Fibroblast of gingiva (primary cell): ENCODE measurements around the gene TMEM120B.
"Not testable (repeated sequence)": the region's sequence is repeated elsewhere in the genome, so short reads cannot be mapped to it uniquely, and the experiment has no call there.

ENCODE experiments used
- DNase-seq: peaks from one replicate; pipeline ENCODE4 v3.0.0-alpha.2; 2011; ENCODE audit warnings: low read depth

TMEM120B gene

DNA sequence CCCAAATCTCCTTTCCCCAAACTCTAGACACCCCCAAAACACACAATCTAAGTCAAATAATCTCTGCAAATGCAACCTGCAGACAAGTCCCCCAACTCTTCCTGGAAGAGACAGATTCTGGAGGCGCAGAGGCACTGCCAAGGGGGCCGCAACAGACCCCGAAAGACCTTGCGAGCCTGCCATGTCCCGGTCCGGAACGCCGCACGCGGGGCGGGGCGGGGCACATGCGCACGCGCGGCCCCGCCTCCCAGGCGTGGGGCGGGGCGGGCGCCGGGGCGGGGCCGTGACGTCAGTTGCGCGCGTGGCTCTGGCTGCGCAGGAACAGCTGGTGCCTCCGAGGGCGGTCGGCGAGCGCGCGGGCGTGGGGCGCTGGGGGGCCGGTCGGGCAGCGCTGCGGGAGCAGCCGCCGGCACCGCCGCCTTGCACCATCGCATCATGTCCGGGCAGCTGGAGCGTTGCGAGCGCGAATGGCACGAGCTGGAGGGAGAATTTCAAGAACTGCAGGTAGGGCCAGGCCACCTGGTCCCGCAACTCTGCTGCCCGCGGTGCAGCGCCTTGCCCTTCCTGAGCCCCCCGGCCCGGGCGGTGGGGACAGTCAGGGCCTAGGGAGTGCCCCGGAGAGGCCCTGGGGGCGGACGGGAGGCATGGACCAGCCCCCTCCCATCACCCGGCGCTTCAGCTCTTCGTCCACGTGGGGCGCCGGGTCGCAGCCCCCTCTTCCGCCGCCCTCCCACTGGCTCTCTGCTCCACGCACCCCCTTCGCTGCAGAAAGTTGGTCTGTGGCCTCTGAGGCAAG is at the start of gene TMEM120B:
TMEM120B (plus strand) TSS at position 292 of the 796 bp plus-strand sequence; CDS start at position 436, 144 bp downstream.
- peak; percentile 61 for DNase-seq

DNA sequence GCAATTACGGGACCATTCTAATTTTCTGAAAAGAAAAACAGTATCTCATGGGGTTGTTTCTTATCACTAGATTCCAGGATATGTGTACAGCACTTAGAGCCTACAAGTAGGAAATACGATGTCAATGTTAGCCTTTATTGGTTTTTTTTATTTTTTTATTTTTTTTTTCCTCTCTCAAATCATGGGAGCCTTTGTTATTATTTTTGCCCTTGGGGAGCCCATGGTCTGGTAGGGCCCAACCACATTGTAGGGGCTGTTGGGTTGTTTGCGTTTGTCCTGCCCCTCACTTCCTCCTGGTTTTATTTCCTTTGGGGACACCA is 49.0 kb upstream of the TMEM120B start:
- DNase-seq = no peak

DNA sequence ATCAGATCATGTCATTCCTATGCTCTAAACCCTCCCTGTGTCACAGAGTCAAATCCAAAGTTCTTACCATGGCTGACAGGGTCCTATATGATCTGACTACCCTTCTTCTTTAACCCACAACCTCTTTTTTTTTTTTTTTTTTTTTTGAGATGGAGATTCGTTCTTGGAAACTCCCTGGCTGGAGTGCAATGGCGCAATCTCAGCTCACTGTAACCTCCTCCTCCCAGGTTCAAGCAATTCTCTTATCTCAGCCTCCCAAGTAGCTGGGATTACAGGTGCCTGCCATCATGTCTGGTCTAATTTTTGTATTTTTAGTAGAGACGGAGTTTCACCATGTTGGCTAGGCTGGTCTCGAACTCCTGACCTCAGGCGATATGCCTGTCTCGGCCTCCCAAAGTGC is 45.7 kb upstream of the TMEM120B start:
- DNase-seq = not testable (repeated sequence)

DNA sequence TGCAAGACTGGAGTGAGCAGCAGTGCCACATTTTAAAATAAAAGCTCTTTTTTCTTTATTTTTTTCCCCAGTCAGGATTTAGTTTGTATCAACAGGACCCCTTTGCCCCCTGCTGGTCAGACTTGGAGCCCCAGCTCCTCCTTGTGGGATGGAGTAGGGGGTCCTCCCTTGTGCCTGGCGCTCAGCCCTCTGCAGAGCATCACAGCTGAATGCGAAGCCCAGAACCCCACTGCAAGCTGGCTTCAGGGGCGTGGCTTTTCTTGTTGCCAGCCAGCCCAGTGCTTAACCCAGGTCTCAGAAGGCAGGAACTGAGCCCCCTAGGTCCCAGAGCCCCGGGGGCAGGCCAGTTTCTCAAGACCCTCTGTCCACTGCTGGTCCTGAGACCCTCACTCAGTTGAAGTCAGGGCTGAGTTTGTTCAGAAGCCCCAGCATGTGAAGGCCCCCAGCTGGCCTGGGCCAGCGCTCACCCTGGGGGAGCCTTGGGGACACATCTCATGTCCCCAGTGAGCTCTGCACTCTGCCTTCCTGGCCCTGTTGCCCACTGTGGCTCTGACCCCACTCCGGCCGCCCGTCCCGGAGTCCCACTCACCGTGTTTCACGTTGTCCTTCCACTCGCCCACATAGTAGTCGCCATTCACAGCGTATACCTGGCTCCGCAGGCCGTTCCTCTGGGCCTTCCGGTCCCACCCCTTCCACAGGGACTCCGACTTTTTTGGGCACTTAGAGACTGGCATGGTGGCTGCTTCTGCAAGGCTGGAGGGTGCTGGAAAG is 43.6 kb upstream of the TMEM120B start:
- no peak for DNase-seq

DNA sequence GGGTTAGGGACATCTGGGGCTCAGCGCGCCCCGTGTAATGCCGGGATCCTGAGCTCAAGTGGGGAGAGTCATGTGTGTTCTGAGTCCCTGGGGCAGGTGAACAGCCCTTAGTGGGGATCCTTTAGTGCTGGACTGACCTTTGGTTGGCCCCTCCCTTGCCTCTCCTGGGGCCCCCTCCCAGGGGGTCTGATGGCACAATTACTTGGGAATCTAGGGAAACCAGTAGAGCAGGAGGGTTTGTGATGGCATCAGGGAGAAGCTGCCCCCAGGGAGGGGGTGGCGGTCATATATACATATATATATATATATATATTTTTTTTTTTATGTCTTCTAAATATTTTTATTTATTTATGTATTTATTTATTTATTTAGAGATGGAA is 43.0 kb upstream of the TMEM120B start, which contains the start of gene MORN3:
MORN3 (minus strand) TSS at position 134 of the 380 bp plus-strand sequence. CDS start 171 bp downstream, outside the sequence.
- no peak for DNase-seq

DNA sequence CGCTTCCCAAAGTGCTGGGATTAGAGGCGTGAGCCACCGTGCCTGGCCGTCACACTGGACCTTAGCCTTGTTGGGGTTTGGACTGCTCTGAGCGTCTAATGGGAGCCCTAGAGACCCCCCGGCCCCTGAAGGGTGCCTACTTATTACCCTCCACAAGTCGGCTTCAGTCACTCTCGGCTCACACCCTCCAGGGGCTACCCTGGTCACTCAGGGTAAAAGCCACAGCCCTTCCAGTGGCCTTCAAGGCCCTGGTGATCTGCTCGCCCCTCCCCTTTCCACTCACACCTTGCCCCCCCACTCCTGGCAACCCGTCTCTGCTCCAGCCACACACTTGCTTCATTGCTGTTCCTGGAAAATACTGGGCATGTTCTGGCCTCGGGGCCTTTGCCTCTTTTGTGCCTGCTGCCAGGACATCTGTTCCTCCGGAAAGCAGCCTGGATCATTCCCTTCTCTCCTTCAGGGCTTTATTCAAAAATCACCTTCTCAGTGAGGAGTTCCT is 39.5 kb upstream of the TMEM120B start:
- DNase-seq = peak; percentile 21

DNA sequence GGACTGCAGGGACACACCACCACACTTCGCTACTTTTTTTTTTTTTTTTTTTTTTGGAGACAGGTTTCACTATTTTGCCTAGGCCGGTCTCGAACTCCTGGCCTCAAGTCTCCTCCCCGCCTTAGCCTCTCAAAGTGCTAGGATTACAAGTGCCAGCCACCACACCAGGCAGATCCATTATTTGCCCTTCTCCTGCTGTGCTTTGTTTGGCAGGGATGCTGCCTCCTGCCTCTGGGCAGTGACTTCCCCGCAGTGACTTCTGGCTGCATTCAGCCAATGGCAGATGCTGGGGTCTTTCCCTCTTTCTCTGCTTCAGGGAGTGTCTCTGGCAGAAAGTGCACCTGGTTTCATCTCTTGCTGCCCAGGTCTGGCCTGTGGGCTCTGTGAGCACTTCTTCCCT is 36.4 kb upstream of the TMEM120B start:
- no peak for DNase-seq

DNA sequence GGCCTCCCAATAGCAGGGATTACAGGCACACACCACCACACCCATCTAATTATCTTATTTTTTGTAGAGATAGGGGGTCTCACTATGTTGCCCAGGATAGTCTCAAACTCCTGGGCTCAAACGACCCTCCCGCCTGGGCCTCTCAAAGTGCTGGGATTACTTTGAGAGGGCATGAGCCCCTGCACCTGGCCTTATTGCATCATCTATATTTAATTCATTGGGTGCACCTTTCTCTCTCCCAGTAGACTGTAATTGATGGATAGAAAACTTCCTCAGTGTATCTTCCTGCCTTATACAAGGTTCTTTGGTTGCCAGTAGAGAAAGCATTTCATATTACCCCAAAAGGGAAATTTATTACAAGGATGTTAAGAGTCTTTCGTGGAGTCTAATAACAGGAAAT is 34.2 kb upstream of the TMEM120B start:
- DNase-seq = no peak

DNA sequence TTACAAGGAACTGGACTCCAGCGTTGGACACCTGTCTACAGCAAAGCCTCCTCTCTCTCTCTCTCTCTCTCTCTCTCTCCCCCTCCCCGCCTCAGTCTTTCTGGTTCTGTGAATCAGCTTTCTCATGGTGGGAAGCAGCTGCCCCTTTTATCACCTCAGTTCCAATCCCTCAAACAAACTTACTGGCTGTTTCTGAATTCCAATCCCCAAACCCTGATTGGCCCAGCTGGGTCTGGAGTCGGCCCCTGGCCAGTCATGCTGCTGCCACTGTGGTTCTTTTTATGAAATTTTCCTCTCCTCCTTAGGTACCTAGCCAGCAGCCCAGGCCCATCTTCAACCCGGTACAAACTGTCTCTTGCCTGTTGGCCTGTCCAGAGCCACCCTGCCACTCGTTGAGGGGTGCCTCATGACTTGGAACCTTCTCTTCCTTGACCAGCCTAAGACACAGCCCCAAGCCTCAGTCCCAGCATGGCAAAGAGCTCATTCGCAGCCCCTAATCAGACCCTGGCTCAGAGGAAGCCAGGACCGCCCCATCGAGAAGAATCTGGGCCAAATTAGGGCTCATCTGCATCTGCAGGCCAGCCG is 33.7 kb upstream of the TMEM120B start:
- no peak for DNase-seq

DNA sequence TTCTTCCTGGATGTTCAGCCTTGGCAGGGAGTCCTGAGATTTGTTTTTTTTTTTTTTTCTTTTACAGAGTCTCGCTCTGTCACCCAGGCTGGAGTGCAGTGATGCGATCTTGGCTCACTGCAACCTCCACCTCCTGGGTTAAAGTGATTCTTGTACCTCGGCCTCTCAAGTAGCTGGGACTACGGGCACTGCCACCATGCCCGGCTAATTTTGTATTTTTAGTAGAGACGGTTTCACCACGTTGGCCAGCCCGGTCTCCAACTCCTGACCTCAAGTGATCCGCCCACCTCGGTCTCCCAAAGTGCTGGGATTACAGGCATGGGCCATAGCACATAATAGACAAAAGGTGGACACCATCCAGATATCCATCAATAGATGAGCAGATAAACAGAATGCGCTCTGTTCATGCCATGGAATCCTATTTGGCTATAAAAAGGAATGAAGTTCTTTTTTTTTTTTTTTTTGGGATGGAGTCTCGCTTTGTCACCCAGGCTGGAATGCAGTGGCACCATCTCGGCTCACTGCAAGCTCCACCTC is 32.8 kb upstream of the TMEM120B start:
- DNase-seq = not testable (repeated sequence)

DNA sequence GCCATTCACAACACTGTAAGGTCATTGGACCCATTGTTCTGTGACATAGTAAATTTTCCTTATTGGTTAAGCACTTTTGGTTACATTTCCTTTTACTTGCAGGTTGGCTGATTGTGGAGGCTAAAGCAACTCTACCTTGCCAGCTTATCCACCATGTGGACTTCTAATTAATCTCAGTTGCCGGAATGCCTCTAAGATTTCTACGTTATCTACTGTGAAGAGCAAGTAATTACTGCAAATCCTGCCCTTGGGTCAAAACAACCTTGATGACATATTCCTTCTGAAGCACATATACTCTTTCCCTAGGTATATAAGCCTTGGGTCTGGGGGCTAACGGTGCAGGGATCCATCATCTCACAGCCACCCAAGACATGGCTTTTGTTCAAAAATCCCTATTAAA is 23.6 kb upstream of the TMEM120B start:
- DNase-seq = no peak

DNA sequence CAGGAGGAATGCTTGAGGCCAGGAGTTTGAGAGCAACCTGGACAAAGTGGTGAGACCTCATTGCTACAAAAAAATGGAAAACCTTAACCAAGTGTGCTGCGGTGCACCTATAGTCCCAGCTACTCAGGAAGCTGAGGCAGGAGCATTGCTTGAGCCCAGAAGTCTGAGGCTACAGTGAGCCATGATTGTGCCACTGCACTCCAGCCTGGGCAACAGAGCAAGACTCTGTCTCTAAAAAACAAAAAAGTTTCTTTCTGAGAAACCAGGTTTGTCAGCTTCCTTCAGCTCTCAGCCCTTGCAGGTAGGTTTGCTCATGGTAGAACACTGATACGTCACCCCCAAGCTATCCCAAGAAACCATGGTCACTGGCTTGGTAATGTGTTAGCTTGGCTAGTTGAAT is 23.1 kb upstream of the TMEM120B start:
- DNase-seq = no peak

DNA sequence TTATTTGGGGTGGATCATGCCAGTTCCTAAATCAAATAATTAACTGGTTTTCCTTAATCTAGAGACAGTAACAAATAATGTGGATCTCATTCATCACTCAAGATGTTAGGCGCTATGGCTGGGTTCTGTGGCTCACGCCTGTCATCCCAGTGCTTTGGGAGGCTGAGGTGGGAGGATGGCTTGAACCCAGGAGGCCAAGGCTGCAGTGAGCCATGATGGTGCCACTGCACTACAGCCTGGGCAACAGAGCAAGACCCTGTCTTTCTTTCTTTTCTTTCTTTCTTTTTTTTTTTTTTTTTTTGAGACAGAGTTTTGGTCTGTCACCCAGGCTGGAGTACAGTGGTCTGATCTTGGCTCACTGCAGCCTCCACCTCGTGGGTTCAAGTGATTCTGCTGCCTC is 19.8 kb upstream of the TMEM120B start:
- not testable (repeated sequence) for DNase-seq

DNA sequence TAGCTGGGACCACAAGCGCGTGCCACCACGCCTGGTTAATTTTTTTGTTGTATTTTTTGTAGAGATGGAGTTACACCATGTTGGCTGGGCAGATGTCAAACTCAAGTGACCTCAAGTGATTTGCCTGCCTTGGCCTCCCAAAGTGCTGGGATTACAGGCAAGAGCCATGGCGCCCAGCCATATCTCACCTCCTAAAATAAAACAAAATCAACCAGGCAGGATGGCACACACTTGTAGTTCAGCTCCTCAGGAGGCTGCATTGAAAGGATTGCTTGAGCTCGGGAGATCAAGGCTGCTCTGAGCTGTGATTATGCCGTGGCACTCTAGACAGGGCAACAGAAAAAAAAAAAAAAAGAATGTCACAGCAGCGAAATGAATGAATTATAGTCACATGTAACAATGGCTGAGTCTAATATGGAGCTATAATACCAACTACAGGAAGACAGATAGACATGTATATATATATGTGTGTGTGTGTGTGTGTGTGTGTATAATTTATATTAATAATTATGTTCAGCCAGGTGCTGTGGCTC is 19.3 kb upstream of the TMEM120B start:
- no peak for DNase-seq

DNA sequence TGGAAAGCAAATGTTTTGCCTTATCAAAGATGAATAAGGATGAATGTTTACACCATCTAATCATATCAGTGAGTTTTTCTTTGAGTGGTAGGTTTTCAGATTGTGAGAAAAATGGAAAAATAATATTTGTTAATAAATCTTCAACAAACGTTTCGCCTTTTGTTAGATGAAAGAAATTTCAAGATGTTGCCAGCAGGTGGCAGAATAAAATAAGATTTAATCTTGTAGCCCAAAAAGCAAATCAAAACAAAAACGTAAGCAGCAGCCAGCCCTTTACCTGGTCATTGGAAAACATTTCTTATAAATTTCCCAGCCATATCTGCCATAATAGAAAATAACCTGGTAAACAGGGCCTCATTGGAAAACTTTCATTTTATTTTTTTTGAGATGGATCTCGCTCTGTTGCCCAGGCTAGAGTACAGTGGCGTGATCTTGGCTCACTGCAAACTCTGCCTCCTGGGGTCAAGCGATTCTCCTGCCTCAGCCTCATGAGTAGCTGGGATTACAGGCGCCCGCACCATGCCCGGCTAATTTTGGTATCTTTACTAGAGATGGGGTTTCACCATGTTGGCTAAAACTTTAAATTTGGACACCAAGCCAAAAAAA is 15.4 kb upstream of the TMEM120B start:
- DNase-seq = peak; percentile 27

DNA sequence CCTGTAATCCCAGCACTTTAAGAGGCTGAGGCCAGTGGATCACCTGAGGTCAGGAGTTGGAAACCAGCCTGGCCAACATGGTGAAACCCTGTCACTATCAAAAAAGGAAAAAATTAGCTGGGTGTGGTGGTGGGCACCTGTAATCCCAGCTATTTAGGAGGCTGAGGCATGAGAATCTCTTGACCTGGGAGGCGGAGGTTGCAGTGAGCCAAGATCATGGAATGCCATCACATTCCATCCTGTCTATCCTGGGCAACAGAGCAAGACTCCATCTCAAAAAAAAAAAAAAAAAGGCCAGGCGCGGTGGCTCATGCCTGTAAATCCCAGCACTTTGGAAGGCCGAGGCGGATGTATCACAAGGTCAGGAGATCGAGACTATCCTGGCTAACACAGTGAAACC is 14.7 kb upstream of the TMEM120B start:
- not testable (repeated sequence) for DNase-seq

DNA sequence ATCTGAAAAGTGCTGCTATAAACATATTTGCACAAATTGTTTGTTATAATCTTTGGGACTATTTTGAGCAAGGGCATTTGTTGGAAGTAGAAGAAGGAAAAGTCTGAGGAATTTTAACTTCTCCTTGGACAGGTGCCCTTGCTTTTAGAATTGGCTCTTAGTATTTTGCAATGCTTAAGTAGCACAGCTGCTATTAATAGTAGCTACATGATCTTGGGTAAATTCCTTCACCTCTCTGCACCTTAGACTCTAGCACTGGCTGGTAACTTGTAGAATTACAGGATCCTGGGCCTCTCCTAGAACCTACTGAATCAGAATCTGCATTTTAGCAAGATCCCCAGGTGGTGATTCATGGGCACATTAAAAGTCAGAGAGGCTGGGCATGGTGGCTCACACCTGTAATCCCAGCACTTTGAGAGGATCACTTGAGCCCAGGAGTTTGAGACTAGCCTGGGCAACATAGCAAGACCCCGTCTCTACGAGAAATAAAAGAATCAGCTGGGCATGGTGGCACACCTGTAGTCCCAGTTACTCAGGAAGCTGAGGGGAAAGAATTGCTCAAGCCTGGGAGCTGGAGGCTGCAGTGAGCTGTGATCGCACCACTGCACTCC is 10.8 kb upstream of the TMEM120B start:
- no peak for DNase-seq

DNA sequence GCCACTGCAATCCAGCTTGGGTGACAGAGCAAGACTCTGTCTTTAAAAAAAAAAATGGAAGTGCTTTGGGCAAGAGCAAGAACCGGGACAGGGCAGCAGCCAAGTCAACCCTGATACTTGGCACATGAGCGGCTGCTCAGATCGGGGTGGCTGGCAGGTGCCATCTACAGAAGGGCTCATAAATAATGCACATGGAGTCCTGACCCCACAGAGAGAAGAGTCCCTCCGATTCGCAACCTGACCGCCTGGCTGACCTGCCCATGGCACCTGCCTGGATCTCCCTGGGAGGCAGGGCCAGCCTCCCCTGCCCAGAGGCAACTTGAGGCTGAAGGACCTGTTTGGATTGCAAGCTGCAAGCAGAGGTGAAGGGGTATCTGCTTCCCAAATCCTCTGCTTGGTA is 9.6 kb upstream of the TMEM120B start:
- no peak for DNase-seq

DNA sequence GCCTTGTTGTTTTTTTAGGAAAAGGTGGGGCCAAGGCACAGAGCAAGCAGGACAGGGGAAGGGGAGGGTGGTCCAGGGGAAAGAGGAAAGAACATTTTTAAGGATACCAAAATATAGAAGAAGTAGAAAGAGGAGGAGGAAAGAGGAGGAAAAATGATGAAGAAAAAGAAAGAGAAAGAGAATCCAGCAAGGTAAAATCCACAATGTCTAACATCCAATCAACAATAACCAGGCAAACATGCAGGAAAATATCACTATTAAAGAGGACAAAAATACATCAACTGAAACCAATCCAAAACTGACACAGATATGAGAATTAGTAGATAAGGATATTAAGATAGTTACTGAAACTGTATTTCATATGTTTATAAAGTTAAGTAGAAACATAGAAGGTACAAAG is 7.0 kb upstream of the TMEM120B start:
- no peak for DNase-seq

DNA sequence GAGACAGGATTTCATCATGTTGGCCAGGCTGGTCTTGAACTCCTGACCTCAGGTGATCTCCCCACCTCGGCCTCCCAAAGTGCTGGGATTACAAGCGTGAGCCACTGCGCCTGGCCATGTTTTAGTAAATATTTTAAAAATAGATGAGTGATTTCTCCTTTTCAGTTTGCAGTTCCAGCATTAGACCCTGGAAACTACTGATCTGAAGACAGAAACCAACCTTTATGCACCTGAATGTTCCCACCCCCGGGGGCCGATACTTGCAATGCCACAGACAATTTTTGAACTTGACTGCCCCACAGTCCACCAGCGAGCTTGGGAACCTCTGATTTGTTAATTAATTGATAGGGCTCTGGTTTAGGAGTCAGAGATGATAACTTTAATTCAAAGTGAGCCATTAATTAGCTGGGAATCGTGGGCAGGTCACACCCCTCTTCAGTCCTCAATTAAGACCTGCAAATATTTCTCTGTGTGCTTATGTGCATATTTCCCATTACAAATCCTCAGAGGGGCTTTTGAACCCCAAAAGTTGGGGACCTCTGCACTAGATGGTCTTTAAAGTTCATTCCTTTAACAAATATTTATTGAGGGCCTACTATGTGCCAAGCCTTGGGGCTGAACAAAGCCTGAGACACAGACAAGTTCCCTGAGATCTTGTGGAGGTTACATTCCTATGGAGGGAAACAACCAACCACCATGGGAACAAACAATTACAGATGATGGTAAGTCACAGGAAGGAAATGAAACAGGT is 4.1 kb upstream of the TMEM120B start:
- no peak for DNase-seq

DNA sequence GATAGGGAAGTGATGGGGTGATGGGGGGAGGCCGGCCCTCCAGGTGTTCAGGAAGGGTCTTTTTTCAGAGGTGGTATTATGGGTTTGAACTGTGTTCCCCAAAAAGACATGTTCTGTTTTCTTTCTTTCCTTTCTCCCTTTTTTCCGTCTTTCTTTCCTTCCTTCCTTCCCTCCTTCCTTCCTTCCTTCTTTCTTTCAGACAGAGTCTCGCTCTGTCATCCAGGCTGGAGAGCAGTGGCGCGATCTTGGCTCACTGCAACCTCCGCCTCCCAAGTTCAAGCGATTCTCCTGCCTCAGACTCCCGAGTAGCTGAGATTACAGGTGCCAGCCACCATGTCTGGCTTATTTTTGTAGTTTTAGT is 3.5 kb upstream of the TMEM120B start:
- DNase-seq = not testable (repeated sequence)
